HG02642 (cell line): ENCODE results near the gene RAPGEF5.

ENCODE experiments used
- ATAC-seq: cut with Tn5 transposase; IDR thresholded peaks from one replicate; pipeline ENCODE4 v1.9.1; 2021; ENCODE audit warnings: mild to moderate bottlenecking; ENCODE audit not compliant: unreplicated experiment, poor library complexity

RAPGEF5 gene

DNA sequence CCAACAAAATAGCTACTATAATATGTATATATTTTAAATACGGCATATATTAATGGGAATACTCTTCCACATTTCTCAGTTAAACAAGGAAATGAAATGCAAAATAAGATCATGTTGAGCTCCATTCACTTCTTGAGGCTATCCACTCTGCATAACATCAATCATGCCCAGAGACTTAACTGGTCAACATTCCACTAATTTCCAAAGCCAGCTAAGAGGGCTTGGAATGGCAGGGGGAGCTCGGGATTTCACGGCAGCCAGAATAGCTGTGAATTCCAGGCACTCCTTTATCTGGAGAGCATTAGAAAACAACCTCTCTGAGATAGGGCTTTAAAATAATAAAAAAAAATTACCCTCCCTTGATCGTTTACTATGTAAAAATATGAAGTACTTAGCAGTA, 216.4 kb downstream of the RAPGEF5 start:
- ATAC-seq = no peak

DNA sequence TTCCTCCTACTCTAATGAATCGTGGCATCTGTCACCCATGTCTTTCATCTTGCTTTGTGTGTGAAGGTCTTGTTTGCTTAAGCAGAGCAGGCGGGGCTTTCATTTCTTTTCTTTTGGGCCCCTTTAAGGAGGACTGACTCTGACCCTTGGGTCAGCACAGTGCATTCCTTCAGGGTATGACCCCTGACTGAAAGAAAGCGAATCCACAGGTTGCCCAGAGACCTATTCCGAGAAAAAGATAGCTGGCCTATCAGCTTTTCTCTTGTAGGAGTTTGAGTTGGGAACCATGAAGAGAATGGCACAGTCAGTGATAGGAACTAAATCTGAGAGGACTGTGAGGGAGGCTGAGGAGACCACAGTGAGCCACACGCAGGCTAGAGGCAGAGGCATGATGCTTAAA, 218.1 kb downstream of the RAPGEF5 start:
- no peak for ATAC-seq

DNA sequence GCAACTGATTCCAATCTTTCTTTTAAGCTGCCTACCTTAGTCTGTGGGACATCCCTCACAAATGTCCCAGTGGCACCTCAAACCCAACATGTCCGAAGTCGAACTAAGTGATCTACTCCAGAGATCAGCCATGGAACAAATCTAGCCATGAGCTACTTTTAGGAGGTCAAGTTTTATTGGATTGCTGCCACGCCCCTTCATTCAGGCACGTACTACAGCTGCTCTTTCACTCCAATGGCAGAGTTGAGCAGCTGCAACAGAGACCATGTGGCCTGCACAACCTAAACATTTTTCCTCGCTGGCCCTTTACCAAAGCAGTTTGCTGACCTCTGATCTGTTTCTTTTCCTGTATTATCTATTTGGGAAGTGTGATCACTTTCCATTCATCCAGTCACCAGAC, 218.8 kb downstream of the RAPGEF5 start:
- no peak for ATAC-seq

DNA sequence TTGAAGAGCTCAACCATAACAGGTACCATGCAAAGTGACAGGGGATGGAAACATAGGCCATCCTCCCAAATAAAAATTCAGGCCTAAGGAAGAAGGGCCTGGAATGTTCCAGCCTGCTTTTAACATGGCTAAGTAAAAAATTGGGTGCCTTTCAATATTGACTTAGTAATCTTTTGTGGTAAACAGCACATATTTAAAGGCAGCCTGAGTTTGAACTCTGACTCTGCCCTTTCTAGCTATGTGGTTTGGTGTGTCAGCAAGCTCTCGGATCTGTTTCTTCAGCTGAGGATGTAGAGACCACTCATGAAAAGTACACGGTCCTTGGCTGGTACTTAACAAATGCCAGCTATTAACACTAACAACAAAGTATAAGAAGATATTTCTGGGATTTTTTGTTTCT, 219.5 kb downstream of the RAPGEF5 start:
- ATAC-seq = no peak

DNA sequence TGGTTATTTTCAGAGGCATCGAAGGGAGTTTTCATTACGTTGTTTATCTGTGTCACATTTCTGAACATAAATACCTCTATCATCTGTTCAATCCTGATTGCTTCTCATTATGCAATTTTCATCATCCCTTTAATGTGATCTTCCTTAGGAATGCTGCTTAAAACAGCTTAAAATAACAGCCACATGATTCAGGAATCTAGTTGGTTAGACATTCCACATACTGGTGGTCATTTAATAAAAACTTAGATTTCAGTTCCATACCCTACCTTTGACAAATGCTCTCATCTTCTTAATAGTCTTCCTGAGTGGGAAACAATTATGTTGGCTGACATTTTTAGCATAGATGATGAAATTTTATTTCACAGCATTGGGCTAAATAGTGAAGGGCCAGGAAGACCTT, 219.9 kb downstream of the RAPGEF5 start:
- ATAC-seq = no peak

DNA sequence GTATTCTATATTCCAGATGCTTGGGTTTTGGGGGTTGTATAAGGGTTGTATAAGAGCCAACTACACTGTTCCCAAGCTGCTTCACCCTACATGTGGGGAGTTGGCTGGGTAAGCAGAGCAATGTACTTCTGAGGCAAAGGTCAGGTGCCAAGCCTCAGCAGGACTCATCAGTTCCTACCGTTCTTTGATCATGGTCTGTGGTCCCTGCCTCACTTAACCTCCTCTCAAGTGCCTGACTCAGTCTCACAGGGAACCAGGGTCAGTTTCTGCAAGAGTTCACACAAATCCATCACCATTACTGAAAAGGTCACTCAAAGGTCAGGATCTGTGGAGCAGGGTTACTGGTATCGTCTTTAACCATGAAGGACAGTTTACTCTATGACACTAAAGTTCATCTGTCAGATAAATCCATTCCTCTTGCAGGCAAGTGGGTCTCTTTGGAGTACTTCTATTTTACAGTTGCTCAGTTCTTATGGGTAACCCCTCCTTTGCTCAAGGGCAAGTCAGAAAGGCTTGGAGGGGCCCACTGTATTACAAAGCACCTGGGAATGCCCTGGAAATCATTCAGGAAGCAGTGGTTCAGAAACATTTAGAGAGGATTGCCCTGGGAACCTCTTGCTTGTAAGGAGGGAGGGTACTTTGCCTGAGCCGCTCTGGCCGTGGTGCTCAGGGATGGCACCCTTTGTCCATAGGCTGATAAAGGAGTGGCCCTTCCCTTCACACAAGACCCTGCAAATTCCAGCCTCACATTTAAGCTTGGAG, 227.0 kb downstream of the RAPGEF5 start:
- no peak for ATAC-seq

DNA sequence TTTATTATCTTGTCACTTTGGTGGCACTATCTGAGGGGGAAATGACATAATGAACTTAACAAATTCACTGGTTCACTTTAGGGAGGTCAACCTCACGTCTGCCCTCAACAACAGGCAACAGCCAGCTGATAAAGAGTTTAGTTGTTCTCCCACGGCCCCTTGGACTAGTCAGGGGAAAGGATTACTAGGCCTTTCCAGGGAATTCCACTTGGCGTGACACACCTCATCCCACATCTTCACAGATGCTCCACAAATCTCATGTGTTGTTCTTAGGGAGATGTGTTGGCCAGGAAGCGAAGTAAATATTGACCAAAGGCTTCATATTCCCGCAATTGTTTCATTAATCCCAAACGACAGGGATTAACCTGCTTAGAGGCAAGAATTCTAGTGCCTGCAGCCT, 227.8 kb downstream of the RAPGEF5 start:
- ATAC-seq = no peak

DNA sequence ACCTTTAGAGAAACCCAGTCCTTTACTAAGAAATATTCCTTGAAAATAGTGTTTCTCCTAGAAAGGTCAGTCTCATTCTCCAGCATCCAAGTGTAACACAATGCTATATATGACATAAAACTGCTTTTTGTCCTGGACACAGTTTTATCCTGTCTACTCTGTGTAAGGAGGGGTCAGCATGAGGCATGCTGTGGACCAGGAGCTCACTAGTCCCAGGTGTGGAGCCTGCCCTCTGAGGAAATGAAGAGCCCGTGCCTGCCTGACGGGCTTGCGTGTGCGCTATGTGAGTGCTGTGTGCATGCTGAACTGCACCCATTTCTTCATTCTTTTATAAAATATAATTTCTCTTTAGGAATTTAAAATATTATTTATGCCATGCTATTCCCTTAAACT, 228.4 kb downstream of the RAPGEF5 start:
- ATAC-seq = no peak

DNA sequence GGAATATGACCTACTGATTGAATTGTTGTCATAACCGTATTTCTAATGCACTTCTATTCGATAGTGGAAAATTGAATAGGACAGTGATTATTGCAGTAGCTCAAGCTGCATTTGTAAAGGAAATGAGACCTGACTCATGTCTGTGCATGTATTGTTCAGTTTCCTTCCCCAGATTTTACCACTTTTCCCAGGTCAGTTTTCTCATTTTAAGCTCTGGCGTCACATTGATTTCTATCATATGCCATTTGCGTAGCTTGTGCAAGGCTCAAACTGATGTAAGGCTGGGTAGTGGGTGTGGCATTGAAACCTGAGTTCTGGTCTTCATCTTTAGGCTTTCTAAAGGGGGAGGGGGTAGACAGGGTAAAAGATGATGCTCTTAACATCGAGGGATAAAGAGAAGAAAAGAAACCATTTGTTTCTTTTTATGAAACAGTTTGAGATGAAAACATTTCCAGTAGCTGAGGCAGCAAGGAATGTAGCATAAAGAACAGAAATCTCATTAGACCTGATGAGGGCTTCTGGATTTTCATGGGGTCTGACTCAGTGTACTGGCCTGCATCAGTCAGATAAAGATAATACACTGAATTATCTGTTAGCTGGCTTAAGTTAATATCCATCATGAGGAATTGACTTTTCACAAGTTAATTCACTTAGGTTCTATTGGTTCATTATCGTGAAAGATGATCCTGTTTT, 229.0 kb downstream of the RAPGEF5 start:
- no peak for ATAC-seq

DNA sequence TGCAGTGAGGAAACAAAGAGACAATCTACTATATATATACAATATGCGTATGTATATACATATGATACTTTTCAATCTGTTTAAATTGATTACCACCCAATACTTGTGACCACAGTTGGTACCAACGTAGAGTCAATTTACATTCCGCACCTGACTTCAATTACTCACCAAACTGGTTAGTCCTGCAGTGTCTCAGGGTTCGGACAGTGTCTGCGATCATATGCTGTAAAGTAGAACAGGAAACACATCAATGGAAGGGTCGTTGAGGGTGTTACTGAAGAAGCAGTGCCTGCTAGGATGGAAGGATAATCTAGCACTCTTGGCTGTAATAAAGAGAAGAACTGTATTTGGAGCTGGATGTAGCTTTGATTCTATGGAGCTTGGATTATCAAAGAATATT, 231.5 kb downstream of the RAPGEF5 start:
- ATAC-seq = no peak

DNA sequence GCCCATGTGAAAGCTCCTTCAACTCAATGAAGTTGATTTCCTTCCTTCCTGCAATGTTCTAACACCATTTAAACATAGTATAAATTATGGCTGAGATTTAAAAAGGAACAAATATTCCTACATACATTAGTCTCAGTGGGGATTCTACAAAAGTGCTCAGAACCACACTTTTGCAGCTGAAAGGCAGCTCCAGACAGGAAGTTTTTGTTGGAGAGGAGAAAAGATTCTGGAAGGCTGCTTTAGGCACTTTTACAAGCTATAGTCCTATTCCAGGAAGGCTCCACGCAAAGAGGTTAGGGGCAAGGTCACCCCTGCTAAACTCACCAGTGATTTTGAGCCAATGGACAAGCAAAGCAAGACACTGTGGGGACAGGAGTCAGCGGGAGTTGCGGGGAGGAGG, 232.0 kb downstream of the RAPGEF5 start:
- ATAC-seq = no peak

DNA sequence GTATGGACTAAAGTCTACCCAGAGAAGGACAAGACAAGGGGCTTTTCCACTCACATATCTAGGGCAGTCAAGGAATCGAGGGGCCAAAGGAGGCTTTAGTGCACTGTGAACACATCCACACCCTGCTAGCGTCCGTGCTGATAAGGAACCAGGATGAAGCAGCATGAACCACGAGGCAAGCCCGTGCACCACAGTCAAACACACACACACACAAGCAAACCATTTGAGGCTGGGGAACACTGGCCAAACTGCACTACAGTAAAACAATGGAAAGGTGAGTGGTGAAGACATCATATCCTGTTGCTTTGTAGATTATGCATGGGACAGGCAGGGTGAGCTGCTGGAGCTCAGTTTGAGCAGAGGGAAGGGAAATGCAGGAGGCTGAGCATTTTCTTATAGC, 233.8 kb downstream of the RAPGEF5 start:
- ATAC-seq = no peak

DNA sequence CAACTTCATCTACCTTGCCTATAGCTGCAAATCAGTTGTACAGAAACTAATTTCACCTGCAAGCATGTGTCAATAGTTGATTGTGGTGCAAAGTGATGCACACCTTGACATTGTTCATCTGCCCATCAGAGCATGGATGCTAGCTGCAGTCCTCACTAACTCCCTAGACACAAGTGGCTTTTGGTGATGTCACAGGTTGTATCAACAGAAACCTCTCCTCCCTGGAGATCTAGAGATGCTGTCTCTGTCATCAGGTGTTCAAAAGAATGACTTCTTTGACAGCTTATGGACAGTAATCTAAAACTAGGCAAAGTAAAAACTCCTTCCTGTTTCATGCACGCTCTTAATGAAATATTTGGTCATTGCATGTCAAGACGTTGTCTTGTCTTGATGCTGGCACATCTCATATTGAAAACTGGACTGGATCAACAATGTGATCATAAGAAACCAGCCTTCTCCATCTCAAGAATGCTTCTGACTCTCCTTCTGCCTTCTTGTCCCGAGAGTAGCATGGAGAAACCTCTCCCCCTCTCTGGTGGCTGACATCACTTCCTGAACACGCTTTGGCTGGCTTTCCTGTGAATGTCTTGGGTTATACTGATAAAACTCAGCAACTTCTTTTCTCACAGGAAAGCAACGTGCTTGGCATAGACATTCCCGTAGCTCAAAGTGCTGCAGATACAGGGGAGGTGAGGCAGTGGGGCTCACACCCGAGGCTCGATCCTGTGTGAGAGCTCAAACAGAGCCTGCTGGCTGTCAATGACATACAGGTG, 235.1 kb downstream of the RAPGEF5 start:
- ATAC-seq = no peak

DNA sequence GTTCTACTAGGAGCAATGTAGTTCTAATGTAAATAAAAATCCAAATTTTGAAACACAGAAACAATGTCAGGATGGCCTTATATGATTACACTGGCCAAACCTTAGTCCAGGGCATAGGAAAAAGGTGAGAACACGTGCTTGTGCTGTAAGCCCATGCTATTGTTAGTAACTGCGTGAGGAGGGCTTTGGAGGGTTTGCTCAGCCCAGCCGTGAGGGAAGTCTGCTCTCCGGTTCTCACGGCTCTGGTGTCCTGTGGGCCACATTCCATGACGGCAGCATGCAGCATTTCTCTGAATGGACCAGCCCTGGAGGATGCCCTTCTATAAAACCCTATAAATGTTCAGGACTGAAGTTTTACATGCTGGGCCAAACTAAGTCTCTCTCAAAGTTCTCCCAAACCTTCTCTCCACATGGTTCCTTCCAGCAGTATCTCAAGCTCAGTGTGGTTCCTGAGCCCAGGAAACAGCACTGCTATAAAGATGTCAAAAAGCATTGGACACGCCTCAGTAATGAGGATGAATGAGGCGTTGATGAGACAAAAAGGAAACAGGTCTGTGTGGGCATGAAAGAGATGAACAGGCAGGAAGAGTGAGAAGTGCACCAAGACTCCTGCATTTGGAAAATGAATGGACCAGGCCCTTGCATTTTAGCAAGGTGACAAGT, 236.4 kb downstream of the RAPGEF5 start:
- no peak for ATAC-seq

DNA sequence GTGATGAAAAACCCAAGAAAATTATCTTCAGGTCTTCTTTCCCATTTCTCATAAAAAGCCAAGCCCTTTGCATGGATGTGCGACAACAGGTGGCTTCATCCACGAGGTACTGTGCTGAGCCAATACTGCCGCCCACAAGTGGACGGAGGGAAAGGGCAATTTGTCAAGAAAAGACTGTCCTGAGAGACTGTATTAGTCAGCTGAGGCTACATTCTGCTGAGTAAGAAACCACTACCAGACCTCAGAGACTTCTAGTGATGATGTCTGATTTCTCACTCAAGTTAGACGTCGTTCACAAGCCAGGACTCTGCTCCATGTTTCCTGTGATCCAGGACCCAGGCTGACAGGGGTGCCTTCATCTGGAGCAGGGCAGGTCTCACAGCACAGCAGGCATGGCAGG, 239.7 kb downstream of the RAPGEF5 start:
- ATAC-seq = no peak

DNA sequence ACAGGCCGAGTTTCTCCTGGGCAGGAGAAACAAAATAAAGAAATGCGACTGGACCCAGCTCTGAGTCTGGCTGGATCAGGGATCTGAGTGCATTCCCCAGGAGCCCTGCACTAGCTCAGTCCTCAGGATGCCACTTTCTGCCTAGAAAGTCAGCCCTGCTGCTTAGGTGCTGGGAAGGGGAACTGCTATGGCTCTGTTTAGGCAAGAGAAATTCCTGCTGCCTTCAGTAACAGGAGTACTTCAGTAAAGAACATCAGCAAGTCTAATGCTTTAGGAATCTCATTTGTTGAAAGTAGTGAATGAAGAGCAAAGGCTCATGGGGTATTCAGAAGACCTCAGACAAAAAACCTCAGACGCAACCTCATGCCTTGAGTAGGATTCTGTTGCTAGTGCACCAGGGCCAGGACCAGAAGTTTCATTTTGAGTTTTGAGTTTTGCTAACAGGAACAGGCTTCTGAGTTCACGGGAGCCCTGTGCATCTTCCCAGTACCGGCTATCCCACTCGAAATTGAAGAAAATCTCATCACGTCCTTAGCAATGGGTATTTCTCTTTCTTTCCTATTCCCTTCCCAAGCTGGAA, 240.4 kb downstream of the RAPGEF5 start:
- no peak for ATAC-seq

DNA sequence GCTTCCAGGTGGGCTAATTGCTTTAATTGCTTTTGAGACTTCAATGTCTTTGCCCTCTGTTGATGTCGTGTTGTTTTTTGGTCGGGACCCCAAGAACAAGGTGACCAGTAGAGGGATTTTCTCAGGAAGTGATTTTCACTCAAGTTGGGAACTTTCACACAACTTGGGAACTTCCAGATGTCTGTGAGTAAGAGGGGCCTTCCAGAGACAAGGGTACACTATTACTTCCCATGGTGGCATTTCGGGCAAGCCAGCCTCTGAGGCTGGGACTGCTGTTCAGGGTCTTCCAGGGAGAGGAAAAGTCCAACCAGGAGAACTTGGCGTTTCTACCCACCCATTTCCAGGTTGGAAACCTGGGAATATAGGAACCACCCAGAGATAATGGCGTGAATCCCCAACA, 241.3 kb downstream of the RAPGEF5 start:
- no peak for ATAC-seq

DNA sequence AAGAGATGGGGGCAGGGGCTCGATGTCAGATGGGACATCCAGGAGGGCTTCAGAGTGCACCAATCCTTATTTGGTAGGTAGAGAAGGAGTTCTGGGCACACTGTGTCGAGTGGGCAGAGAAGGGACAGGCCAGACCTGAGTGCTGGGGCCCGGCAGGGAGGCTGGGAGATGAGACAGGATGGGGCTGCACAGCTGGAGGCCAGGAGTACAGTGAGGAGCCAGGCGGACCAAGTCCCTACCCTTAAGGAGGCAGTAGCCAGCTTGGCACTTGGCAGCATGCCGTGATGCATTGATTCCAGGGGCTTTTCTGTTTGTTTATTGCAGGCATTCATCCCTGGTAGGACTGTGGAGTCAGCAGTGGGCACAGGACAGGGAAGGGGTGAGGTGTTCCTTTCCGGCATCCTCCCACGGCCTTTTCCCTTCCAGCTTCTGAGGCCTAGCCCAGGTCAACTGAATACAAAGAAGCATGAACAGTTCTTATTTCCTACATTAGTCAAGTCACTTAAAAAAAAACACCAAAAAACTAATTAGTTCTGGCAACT, 242.4 kb downstream of the RAPGEF5 start:
- no peak for ATAC-seq

DNA sequence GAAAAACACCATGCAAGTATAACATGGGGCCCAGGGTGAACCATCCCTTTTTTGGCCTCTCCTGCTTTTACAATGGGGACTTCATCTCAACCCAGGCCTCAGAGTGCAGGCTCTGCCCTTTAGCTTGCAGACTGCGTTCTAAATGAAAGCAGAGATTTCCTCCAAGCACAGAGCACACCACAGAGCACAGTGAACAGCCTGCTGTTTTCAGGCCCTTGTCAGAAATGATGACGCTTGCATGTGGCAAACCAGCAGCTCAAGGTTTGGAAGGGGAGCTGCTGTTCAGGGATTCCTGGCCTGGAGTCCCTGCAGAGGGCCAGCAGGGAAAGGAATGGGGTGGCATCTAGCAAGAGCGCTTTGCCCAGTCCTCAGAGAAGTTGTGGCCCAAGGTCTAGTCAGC, 243.9 kb downstream of the RAPGEF5 start:
- no peak for ATAC-seq

DNA sequence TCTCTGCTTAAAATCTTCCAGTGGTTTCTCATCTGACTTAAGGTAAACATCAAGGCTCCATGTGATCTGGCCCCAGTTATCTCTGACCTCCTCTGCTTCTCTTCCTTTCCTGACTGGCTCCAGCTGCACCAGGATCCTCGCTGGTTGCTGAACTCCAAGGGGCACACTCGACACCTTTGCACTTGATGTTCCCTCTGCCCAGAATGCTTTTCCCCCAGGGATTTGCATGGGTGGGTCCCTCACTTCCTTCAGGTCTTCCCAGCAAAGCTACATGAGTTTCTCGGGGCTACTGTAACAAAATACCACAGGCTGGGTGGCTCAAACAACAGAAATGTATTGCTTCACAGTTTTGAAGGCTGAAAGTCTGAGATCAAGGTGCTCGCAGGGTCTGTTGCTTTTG, 245.3 kb downstream of the RAPGEF5 start:
- no peak for ATAC-seq
